Adrenal gland (tissue), 12 donors: ENCODE results near the gene STRA6. TPM values are rescaled to one million over a fixed set of nuclear protein-coding genes. Genes with fewer than 3 reads are reported as not detected.

Experiments
- DNase-seq, 7 donors: peaks; one replicate each; pipeline ENCODE4 v3.0.0-alpha.2; 2019 to 2020
- H3K27ac ChIP-seq, 5 donors: fragments of 200-600 bp; sonication (generic) in 4 of 5; 1 replicate in 3 of 5; 2 replicates in 2 of 5; pipeline versions ENCODE4 v1.5.1 to v1.8.0; 2016 to 2020; ENCODE audit warnings: mild to moderate bottlenecking in 1 of 5
- H3K27me3 ChIP-seq: fragments of 200-600 bp; 2 replicates; pipeline ENCODE4 v1.8.0; 2021
- H3K36me3 ChIP-seq, 2 donors: fragments of 200-600 bp; replicated peaks in 1 of 2; 1 replicate in 1 of 2; 2 replicates in 1 of 2; pipeline versions ENCODE4 v1.5.1 to v1.8.0; 2018 to 2022
- H3K4me1 ChIP-seq, 2 donors: fragments of 200-600 bp; replicated peaks in 1 of 2; 1 replicate in 1 of 2; 2 replicates in 1 of 2; pipeline versions ENCODE4 v1.5.1 to v1.8.0; 2018 to 2021
- H3K4me3 ChIP-seq, 4 donors: fragments of 200-600 bp; sonication (generic) in 3 of 4; one replicate each; pipeline ENCODE4 v1.5.1; 2016 to 2018
- H3K9me3 ChIP-seq, 3 donors: fragments of 200-600 bp; sonication (generic) in 1 of 3; replicated peaks in 1 of 3; 1 replicate in 2 of 3; 2 replicates in 1 of 3; pipeline versions ENCODE4 v1.5.1 to v1.8.0; 2016 to 2021
- POLR2A ChIP-seq, 2 donors: fragments of 450-650 bp; IDR thresholded peaks; one replicate each; pipeline ENCODE4 v1.6.1; 2017; ENCODE audit warnings: antibody characterized with exemption in 2 of 2, mild to moderate bottlenecking in 2 of 2, moderate library complexity in 1 of 2
- WGBS, 4 donors: extraction: QIAGEN DNeasy Blood & Tissue Kit in 2 of 4; methylation state at CpG; one replicate each; pipeline versions ENCODE4 v1.1.5 to v1.1.7; 2013 to 2017; 5-methylcytosine and 5-hydroxymethylcytosine counted together
- intact Hi-C, 2 donors: fragments of 100-400 bp; cut with DNase I; formaldehyde crosslinking; loops; one replicate each; pipeline versions ENCODE4 v1.14.1 to v1.15.0; 2022 to 2023
- polyA plus RNA-seq, 3 donors: library from polyadenylated mRNA; stranded (reverse); fragments of 200-250 nt in 2 of 3; fragments of 350-450 nt in 1 of 3; fragmentation: Illumina TruSeq in 1 of 3; extraction: RNeasy Lipid Tissue Mini Kit (QIAGEN cat#74804) in 1 of 3; gene quantifications; one replicate each; pipeline ENCODE4 v1.2.3, GENCODE V29; 2013 to 2014
- total RNA-seq, 9 donors: library from RNA; depleted of rRNA in 4 of 9; stranded (reverse); fragments of >200 nt in 4 of 9; fragments of 120-200 nt in 1 of 9; fragmentation: NEBNext Ultra II Directional in 1 of 9; extraction: Animal tissue kit (Norgen Biotek cat#: 25700) in 1 of 9; gene quantifications; one replicate each; pipeline versions ENCODE4 v1.1.0 to v1.2.4, GENCODE V29; 2013 to 2023
- TF ChIP-seq, protein P1 (sequence below), 6 experiments: fragments of 450-650 bp in 4 of 6; fragments of 200-600 bp in 2 of 6; sonication (generic) in 1 of 6; IDR thresholded peaks; 1 replicate in 5 of 6; 2 replicates in 1 of 6; pipeline versions ENCODE4 v1.5.1 to v1.8.0; 2016 to 2021; ENCODE audit warnings: antibody characterized with exemption in 6 of 6, mild to moderate bottlenecking in 2 of 6, moderate library complexity in 1 of 6
- donor health status: healthy with polysubstance abuse.
- donor health status: Bipolar disorder and iron deficiency.
- donor health status: DM: yes; HTN: yes; CAD: no.
- donor health status: DM: no; HTN: no; CAD: no.
- donor health status: DM: no; HTN: no; CAD: no.
- donor health status: DM: yes; HTN: yes; CAD: no.

Gene STRA6
- total and polyA plus RNA-seq, 12 donors, result 0.22 to 12.6 (median 3.1) TPM; not detected in 2

DNA sequence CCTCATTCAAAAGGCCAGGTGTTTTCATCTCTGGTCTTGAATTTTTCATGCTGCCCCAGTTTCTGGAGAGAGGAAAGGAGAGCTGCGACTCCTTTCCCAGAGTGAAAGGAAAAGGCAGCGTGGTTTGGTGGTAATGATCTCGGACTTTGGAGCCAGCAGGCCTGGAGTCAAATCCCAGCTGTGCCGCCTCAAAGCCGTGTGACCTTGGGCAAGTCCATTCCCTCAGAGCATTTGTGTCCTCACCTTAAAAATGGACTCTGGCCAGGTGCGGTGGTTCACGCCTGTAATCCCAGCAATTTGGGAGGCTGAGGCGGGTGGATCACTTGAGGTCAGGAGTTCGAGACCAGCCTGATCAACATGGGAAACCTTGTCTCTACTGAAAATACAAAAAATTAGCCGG lies 28.9 kb upstream of the STRA6 start:
- no peak overlapping the region for H3K4me3 ChIP-seq
- no peaks in the 10 kb centered on the region for H3K27me3 ChIP-seq
- TF ChIP-seq, protein P1, sequence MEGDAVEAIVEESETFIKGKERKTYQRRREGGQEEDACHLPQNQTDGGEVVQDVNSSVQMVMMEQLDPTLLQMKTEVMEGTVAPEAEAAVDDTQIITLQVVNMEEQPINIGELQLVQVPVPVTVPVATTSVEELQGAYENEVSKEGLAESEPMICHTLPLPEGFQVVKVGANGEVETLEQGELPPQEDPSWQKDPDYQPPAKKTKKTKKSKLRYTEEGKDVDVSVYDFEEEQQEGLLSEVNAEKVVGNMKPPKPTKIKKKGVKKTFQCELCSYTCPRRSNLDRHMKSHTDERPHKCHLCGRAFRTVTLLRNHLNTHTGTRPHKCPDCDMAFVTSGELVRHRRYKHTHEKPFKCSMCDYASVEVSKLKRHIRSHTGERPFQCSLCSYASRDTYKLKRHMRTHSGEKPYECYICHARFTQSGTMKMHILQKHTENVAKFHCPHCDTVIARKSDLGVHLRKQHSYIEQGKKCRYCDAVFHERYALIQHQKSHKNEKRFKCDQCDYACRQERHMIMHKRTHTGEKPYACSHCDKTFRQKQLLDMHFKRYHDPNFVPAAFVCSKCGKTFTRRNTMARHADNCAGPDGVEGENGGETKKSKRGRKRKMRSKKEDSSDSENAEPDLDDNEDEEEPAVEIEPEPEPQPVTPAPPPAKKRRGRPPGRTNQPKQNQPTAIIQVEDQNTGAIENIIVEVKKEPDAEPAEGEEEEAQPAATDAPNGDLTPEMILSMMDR (IDR thresholded peaks at IDR 0.05), result no peak
- no peak for TF ChIP-seq POLR2A (IDR thresholded peaks at IDR 0.05)
- intact Hi-C loops, result no loop called here
- 87 to 97% (median 92%) methylated on average over 7 to 10 of the region's 10 CpGs for WGBS, 4 donors
- no peaks in the 10 kb centered on the region for H3K36me3 ChIP-seq
- DNase-seq, result no peak
- no peak overlapping the region for H3K27ac ChIP-seq
- H3K4me1 ChIP-seq, result no peaks in the 10 kb centered on the region
- no peaks in the 10 kb centered on the region for H3K9me3 ChIP-seq

GRCh38 chr15:74229686-74230085 lies 27.1 kb upstream of the STRA6 start:
- WGBS, 4 donors, result 60 to 86% (median 84%) methylated on average over 2 to 3 of the region's 3 CpGs
- TF ChIP-seq, protein P1 (IDR thresholded peaks at IDR 0.05), result no peak
- no peak for TF ChIP-seq POLR2A (IDR thresholded peaks at IDR 0.05)
- H3K27me3 ChIP-seq, result no peaks in the 10 kb centered on the region
- DNase-seq, result no peak
- no peaks in the 10 kb centered on the region for H3K9me3 ChIP-seq
- intact Hi-C loops, result no loop called here
- H3K36me3 ChIP-seq, result no peaks in the 10 kb centered on the region
- H3K4me1 ChIP-seq, result no peaks in the 10 kb centered on the region
- H3K27ac ChIP-seq, result no peak overlapping the region
- no peak overlapping the region for H3K4me3 ChIP-seq

GRCh38 chr15:74228723-74229081 lies 26.1 kb upstream of the STRA6 start:
- Histone ChIP-seq H3K9me3 (no peaks in the 10 kb centered on the region), H3K4me1 (no peaks in the 10 kb centered on the region), H3K27me3 (no peaks in the 10 kb centered on the region), H3K27ac (peak overlapping the region in 1 of 5 donors; percentile 34), H3K4me3 (no peak overlapping the region), H3K36me3 (no peaks in the 10 kb centered on the region)
- intact Hi-C loops, result no loop called here
- peak in 3 of 7 donors; percentile 28 to 88 (median 36) for DNase-seq
- TF ChIP-seq POLR2A (IDR thresholded peaks at IDR 0.05), result no peak
- TF ChIP-seq, protein P1 (IDR thresholded peaks at IDR 0.05), result no peak
- 63 to 75% (median 66%) methylated on average over 7 to 17 of the region's 17 CpGs for WGBS, 4 donors

DNA sequence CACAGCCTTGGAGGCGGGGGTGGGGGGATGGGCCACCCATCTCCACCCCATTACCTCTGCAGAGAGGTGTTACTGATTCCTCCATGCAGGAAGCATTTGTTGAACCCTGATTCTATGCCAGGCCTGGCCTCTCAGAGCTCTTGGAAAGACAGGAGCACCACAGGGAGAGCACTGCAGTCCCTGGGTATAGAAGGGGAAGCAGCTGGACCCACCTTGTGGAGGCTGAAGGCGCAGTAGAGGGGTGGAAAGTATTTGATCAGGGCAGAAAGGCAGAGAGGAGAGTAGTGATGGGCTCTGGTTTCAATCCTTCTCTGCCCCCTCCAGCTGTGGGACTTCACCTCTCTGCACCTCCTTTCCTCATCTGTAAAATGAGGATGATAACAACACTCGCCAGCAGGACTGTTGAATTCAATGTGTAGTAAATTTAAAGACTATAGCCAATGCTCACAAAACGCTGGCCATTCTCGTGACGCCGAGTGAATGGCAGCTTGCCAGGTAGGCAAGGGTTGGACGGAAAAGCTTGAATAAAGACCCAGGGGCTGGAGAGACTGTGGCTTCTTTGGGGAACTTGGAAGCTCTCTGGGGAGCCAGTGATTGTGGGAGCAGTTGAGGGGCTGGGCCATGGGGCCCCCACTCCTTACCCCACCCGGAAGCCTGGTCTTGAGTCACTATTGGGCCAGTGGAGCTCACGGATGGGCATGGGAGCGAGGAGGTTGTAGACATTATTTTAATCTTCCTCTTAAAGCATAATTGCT lies 25.6 kb upstream of the STRA6 start:
- intact Hi-C loops, result no loop called here
- H3K4me3 ChIP-seq, result no peak overlapping the region
- peak overlapping the region in 1 of 5 donors; percentile 34 for H3K27ac ChIP-seq
- no peaks in the 10 kb centered on the region for H3K9me3 ChIP-seq
- TF ChIP-seq, protein P1 (IDR thresholded peaks at IDR 0.05), result no peak
- TF ChIP-seq POLR2A (IDR thresholded peaks at IDR 0.05), result no peak
- no peaks in the 10 kb centered on the region for H3K27me3 ChIP-seq
- no peaks in the 10 kb centered on the region for H3K4me1 ChIP-seq
- 54 to 71% (median 66%) methylated on average over 10 to 11 of the region's 11 CpGs for WGBS, 4 donors
- no peak for DNase-seq
- H3K36me3 ChIP-seq, result no peaks in the 10 kb centered on the region
